HepG2 (cell line): ENCODE results near the gene NMNAT3.

Experiments
- EZH2 ChIP-seq: conservative IDR thresholded peaks from 2 replicates; pipeline ENCODE4 v1.6.1; 2012; ENCODE audit warnings: mild to moderate bottlenecking, low read depth, low read length, moderate library complexity
- POLR2A ChIP-seq, 2 experiments: IDR thresholded peaks; 2 replicates each; pipeline ENCODE4 v1.6.1; 2011; ENCODE audit warnings: low read depth in 2 of 2, low read length in 2 of 2, mild to moderate bottlenecking in 1 of 2, moderate library complexity in 1 of 2; ENCODE audit not compliant: insufficient read depth in 1 of 2
- TF ChIP-seq, protein P1 (sequence below), 2 experiments: sonication (generic) in 1 of 2; formaldehyde crosslinking in 1 of 2; IDR thresholded peaks; 2 replicates each; pipeline versions ENCODE4 v1.5.1 to v1.6.1; 2011 to 2020; ENCODE audit warnings: borderline replicate concordance in 1 of 2, low read depth in 1 of 2, low read length in 1 of 2, mild to moderate bottlenecking in 1 of 2, missing genetic modification reagents in 1 of 2, moderate library complexity in 1 of 2
- TF ChIP-seq, protein P2 (sequence below): sonication (generic); formaldehyde crosslinking; IDR thresholded peaks from 2 replicates; pipeline ENCODE4 v1.5.0; 2020; ENCODE audit warnings: mild to moderate bottlenecking, missing genetic modification reagents, moderate library complexity

- TF ChIP-seq, protein P1, sequence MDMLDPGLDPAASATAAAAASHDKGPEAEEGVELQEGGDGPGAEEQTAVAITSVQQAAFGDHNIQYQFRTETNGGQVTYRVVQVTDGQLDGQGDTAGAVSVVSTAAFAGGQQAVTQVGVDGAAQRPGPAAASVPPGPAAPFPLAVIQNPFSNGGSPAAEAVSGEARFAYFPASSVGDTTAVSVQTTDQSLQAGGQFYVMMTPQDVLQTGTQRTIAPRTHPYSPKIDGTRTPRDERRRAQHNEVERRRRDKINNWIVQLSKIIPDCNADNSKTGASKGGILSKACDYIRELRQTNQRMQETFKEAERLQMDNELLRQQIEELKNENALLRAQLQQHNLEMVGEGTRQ (IDR thresholded peaks at IDR 0.05; ENCODE audit: low read depth, low read length) = no peak
- TF ChIP-seq, protein P1 (CRISPR knock-in tag; IDR thresholded peaks at IDR 0.05; ENCODE audit: borderline replicate concordance) = no peak
- TF ChIP-seq, protein P2, sequence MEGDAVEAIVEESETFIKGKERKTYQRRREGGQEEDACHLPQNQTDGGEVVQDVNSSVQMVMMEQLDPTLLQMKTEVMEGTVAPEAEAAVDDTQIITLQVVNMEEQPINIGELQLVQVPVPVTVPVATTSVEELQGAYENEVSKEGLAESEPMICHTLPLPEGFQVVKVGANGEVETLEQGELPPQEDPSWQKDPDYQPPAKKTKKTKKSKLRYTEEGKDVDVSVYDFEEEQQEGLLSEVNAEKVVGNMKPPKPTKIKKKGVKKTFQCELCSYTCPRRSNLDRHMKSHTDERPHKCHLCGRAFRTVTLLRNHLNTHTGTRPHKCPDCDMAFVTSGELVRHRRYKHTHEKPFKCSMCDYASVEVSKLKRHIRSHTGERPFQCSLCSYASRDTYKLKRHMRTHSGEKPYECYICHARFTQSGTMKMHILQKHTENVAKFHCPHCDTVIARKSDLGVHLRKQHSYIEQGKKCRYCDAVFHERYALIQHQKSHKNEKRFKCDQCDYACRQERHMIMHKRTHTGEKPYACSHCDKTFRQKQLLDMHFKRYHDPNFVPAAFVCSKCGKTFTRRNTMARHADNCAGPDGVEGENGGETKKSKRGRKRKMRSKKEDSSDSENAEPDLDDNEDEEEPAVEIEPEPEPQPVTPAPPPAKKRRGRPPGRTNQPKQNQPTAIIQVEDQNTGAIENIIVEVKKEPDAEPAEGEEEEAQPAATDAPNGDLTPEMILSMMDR (CRISPR knock-in tag) = no peak
- no peak for TF ChIP-seq POLR2A (IDR thresholded peaks at IDR 0.05; ENCODE audit: insufficient read depth in 1 of 2, low read depth in 2 of 2, low read length in 2 of 2)
- no peak for TF ChIP-seq EZH2
Observed at GRCh38 chr3:139642996-139643395, 34.8 kb downstream of the NMNAT3 start.
